B cell (primary cell): ENCODE data around the gene BTBD6. TPM values are rescaled to one million over a fixed set of nuclear protein-coding genes. Genes with fewer than 3 reads are reported as not detected.
"Not testable (repeated sequence)": the region's sequence is repeated elsewhere in the genome, so short reads cannot be mapped to it uniquely, and the experiment has no call there.

ENCODE experiments used
- ATAC-seq: fragments of 200-7000 bp; cut with Tn5 transposase; one replicate; pipeline ENCODE4 v1.10.0; 2021; ENCODE audit warnings: low read depth, mild to moderate bottlenecking, moderate number of reproducible peaks, moderate library complexity
- CTCF ChIA-PET: fragments of 350-600 bp; sonication (Branson Sonifier 250); formaldehyde crosslinking; loops from one replicate; lab custom pipeline; 2021; ENCODE audit warnings: antibody characterized with exemption, inconsistent platforms; lab: Charles Lee
- POLR2A ChIA-PET: fragments of 350-600 bp; sonication (Branson Sonifier 250); formaldehyde crosslinking; loops from one replicate; lab custom pipeline; 2021; ENCODE audit warnings: antibody characterized with exemption; lab: Charles Lee
- DNase-seq: peaks from one replicate; pipeline ENCODE4 v3.0.0; 2013
- H2AFZ ChIP-seq: 2 replicates; pipeline ENCODE4 v1.6.1; 2012; ENCODE audit warnings: mild to moderate bottlenecking, low read depth, low read length; ENCODE audit not compliant: insufficient read depth, poor library complexity, severe bottlenecking
- H3K27ac ChIP-seq, 2 donors: 1 replicate in 1 of 2; 2 replicates in 1 of 2; pipeline ENCODE4 v1.5.1; 2012 to 2013; ENCODE audit warnings: low read length in 2 of 2, mild to moderate bottlenecking in 2 of 2, moderate library complexity in 1 of 2
- H3K27me3 ChIP-seq, 4 experiments: fragments of 200-600 bp in 1 of 4; sonication (generic) in 1 of 4; replicated peaks in 1 of 4; 1 replicate in 2 of 4; 2 replicates in 2 of 4; pipeline versions ENCODE4 v1.6.1 to v1.7.0; 2013 to 2016; ENCODE audit warnings: low read length in 3 of 4, mild to moderate bottlenecking in 2 of 4, mixed read lengths in 1 of 4, moderate library complexity in 1 of 4; ENCODE audit not compliant: insufficient read depth in 4 of 4, control insufficient read depth in 3 of 4; ENCODE audit errors: control extremely low read depth in 1 of 4
- H3K36me3 ChIP-seq, 2 experiments: replicated peaks in 1 of 2; 1 replicate in 1 of 2; 2 replicates in 1 of 2; pipeline versions ENCODE4 v1.6.1 to v1.7.1; 2013; ENCODE audit warnings: low read length in 1 of 2; ENCODE audit not compliant: insufficient read depth in 2 of 2, control insufficient read depth in 1 of 2; ENCODE audit errors: control extremely low read depth in 1 of 2, extremely low read depth in 1 of 2
- H3K4me1 ChIP-seq, 2 donors: fragments of 200-600 bp in 1 of 2; sonication (generic) in 1 of 2; 1 replicate in 1 of 2; 2 replicates in 1 of 2; pipeline versions ENCODE4 v1.5.1 to v1.6.1; 2013 to 2017; ENCODE audit warnings: low read length in 2 of 2; ENCODE audit not compliant: control insufficient read depth in 2 of 2, insufficient read depth in 2 of 2
- H3K4me2 ChIP-seq: replicated peaks from 2 replicates; pipeline ENCODE3; 2012; ENCODE audit warnings: mild to moderate bottlenecking, low read depth, low read length; ENCODE audit not compliant: poor library complexity, severe bottlenecking
- H3K4me3 ChIP-seq, 5 experiments: fragments of 200-600 bp in 1 of 5; sonication (generic) in 1 of 5; 1 replicate in 3 of 5; 2 replicates in 2 of 5; pipeline versions ENCODE4 v1.5.1 to v1.7.0; 2011 to 2016; ENCODE audit warnings: low read length in 4 of 5, mild to moderate bottlenecking in 4 of 5, low read depth in 2 of 5, control low read depth in 1 of 5, moderate library complexity in 1 of 5; ENCODE audit not compliant: insufficient read depth in 1 of 5; ENCODE audit errors: control extremely low read depth in 1 of 5, extremely low read depth in 1 of 5
- H3K79me2 ChIP-seq: fragments of 200-600 bp; sonication (generic); one replicate; pipeline ENCODE4 v1.6.0; 2016; ENCODE audit warnings: low read length; ENCODE audit not compliant: control insufficient read depth, insufficient read depth
- H3K9ac ChIP-seq: fragments of 200-600 bp; sonication (generic); 2 replicates; pipeline ENCODE4 v1.6.1; 2017; ENCODE audit warnings: mild to moderate bottlenecking, low read length, moderate library complexity
- H3K9me3 ChIP-seq, 3 donors: one replicate each; pipeline versions ENCODE4 v1.6.1 to v1.7.1; 2013; ENCODE audit warnings: low read length in 2 of 3; ENCODE audit not compliant: control insufficient read depth in 2 of 3, insufficient read depth in 1 of 3; ENCODE audit errors: control extremely low read depth in 1 of 3
- H4K20me1 ChIP-seq: 2 replicates; pipeline ENCODE4 v1.6.0; 2012; ENCODE audit warnings: mild to moderate bottlenecking, low read length; ENCODE audit not compliant: insufficient read depth, control insufficient read depth, poor library complexity, severe bottlenecking
- H3K27ac Mint-ChIP-seq: one replicate; pipeline ENCODE4 v1.8.0; 2021; ENCODE audit warnings: mixed read lengths
- H3K27me3 Mint-ChIP-seq: one replicate; pipeline ENCODE4 v1.8.0; 2021; ENCODE audit warnings: mixed read lengths
- H3K4me1 Mint-ChIP-seq: one replicate; pipeline ENCODE4 v1.8.0; 2021; ENCODE audit warnings: mixed read lengths
- H3K4me3 Mint-ChIP-seq: one replicate; pipeline ENCODE4 v1.8.0; 2021; ENCODE audit warnings: mixed read lengths
- H3K9me3 Mint-ChIP-seq: one replicate; pipeline ENCODE4 v1.8.0; 2022; ENCODE audit warnings: mixed read lengths; ENCODE audit not compliant: insufficient read depth
- CTCF ChIP-seq: fragments of 200-600 bp; IDR thresholded peaks from one replicate; pipeline ENCODE4 v1.8.0; 2022; ENCODE audit warnings: antibody characterized with exemption, mild to moderate bottlenecking
- EZH2 ChIP-seq: IDR thresholded peaks from 2 replicates; pipeline ENCODE4 v1.6.1; 2012; ENCODE audit warnings: borderline replicate concordance, low read depth, mild to moderate bottlenecking, moderate library complexity, low read length; ENCODE audit not compliant: insufficient read depth, poor library complexity, severe bottlenecking
- WGBS: methylation state at CpG from one replicate; pipeline ENCODE4 v1.1.5; 2013; ENCODE audit warnings: missing lambda C conversion rate; ENCODE audit not compliant: insufficient coverage; 5-methylcytosine and 5-hydroxymethylcytosine counted together
- intact Hi-C: fragments of 100-400 bp; cut with micrococcal nuclease; formaldehyde crosslinking; loops from one replicate; pipeline ENCODE4 v1.10.0; 2022
- polyA plus RNA-seq: library from polyadenylated mRNA; depleted of rRNA; stranded (reverse); fragments of >200 nt; gene quantifications from 2 replicates; pipeline ENCODE4 v1.2.3, GENCODE V29; 2012
- total RNA-seq, 2 donors: library from RNA; stranded (reverse); fragments of 120-200 nt in 1 of 2; gene quantifications; 1 replicate in 1 of 2; 2 replicates in 1 of 2; pipeline versions ENCODE4 v1.2.3 to v1.2.4, GENCODE V29; 2013 to 2022

Gene BTBD6
- total and polyA plus RNA-seq, 2 donors (not counting 1 experiment from before 2014, with no cell fraction given): 33.4 to 36.1 TPM

GRCh38 chr14:105292826-105293711, 44.7 kb downstream of the BTBD6 start:
- H3K36me3 ChIP-seq: no peaks in the 10 kb centered on the region
- TF ChIP-seq EZH2: no peak
- H3K9ac ChIP-seq: peak overlapping the region; percentile 38
- H3K9me3 ChIP-seq: no peaks in the 10 kb centered on the region
- peak overlapping the region; percentile 77 for H3K4me2 ChIP-seq
- H3K27me3 Mint-ChIP-seq: no peaks in the 10 kb centered on the region
- ChIA-PET CTCF (interaction anchor here (0.5 to 1.1 kb wide), 4 partner anchors 11 to 123 kb away, joined by 3 to 4 read pairs (median 3); partner anchors contain the start of gene PACS2), POLR2A (interaction anchor here (0.9 kb wide), 1 partner anchor 8 kb away, joined by 7 read pairs; no protein-coding TSS in a partner anchor)
- H3K4me1 ChIP-seq: peaks cover 41 to 53% of the 10 kb centered on the region in 2 donors
- H3K27ac ChIP-seq: peak overlapping the region in 1 of 2 donors; percentile 63
- H4K20me1 ChIP-seq: peaks cover 55% of the 10 kb centered on the region
- H2AFZ ChIP-seq: peak overlapping the region; percentile 44
- H3K79me2 ChIP-seq: peaks cover 96% of the 10 kb centered on the region
- H3K27ac Mint-ChIP-seq: no peak overlapping the region
- no peak for ATAC-seq
- H3K27me3 ChIP-seq: no peaks in the 10 kb centered on the region
- H3K4me3 Mint-ChIP-seq: peak overlapping the region; percentile 32
- intact Hi-C loops: no loop called here
- 21% methylated on average over 25 of the region's 26 CpGs for WGBS
- peak overlapping the region in 1 of 5 experiments; percentile 11 for H3K4me3 ChIP-seq
- H3K4me1 Mint-ChIP-seq: peaks cover 49% of the 10 kb centered on the region
- H3K9me3 Mint-ChIP-seq: no peaks in the 10 kb centered on the region
- DNase-seq: no peak

- Histone ChIP-seq H3K79me2 (peaks cover 94% of the 10 kb centered on the region), H3K9ac (peak overlapping the region; percentile 22), H3K4me2 (peak overlapping the region; percentile 77), H2AFZ (peak overlapping the region; percentile 7), H3K4me1 (peaks cover 41 to 56% of the 10 kb centered on the region in 2 donors), H3K27ac (peak overlapping the region; percentile 44 to 63), H3K27me3 (no peaks in the 10 kb centered on the region), H4K20me1 (peaks cover 55% of the 10 kb centered on the region), H3K9me3 (no peaks in the 10 kb centered on the region), H3K36me3 (no peaks in the 10 kb centered on the region), H3K4me3 (no peak overlapping the region)
- peak overlapping the region; percentile 85 for H3K27ac Mint-ChIP-seq
- TF ChIP-seq EZH2 (no peak), CTCF (no peak)
- H3K27me3 Mint-ChIP-seq: no peaks in the 10 kb centered on the region
- no peaks in the 10 kb centered on the region for H3K9me3 Mint-ChIP-seq
- 12% methylated on average over 15 of the region's 15 CpGs for WGBS
- peak; percentile 66 for ATAC-seq
- peak overlapping the region; percentile 77 for H3K4me3 Mint-ChIP-seq
- H3K4me1 Mint-ChIP-seq: peaks cover 53% of the 10 kb centered on the region
- CTCF ChIA-PET: interaction anchor here (1.2 kb wide), 1 partner anchor 20 kb away, joined by 3 read pairs; the partner anchor contains the start of gene PACS2
- peak; percentile 64 for DNase-seq
- POLR2A ChIA-PET: no interaction called here
- intact Hi-C loops: no loop called here
Observed at GRCh38 chr14:105294142-105294597, 45.8 kb downstream of the BTBD6 start.

- DNase-seq, H3K9me3 ChIP-seq, H3K27ac Mint-ChIP-seq, H3K4me3 Mint-ChIP-seq, ATAC-seq, H3K9me3 Mint-ChIP-seq, H3K27me3 ChIP-seq, H3K4me3 ChIP-seq, H3K27ac ChIP-seq, H3K27me3 Mint-ChIP-seq, H2AFZ ChIP-seq, H3K36me3 ChIP-seq, H3K4me2 ChIP-seq, intact Hi-C loops, POLR2A ChIA-PET, CTCF ChIA-PET, H3K9ac ChIP-seq: not testable (repeated sequence)
- 100% methylated on average over 3 of the region's 11 CpGs for WGBS
- peaks cover 42% of the 10 kb centered on the region for H3K4me1 Mint-ChIP-seq
- Histone ChIP-seq H3K79me2 (peaks cover 71% of the 10 kb centered on the region), H3K4me1 (peaks cover 34 to 46% of the 10 kb centered on the region in 2 donors), H4K20me1 (peaks cover 41% of the 10 kb centered on the region)
Observed at GRCh38 chr14:105297311-105297710, 49.0 kb downstream of the BTBD6 start.
